HCT116 (cell line): ENCODE data around the gene ZNF775. TPM values are rescaled to one million over a fixed set of nuclear protein-coding genes. Genes with fewer than 3 reads are reported as not detected.

Experiments
- ATAC-seq: fragments of 200-7000 bp; cut with Tn5 transposase; 2 replicates; pipeline ENCODE4 v1.9.1; 2020; ENCODE audit warnings: mild to moderate bottlenecking, moderate library complexity
- BruUV-seq: library from RNA; stranded (reverse); fragments of 400-500 nt; replicated peaks from 2 replicates; lab custom pipeline; 2021; lab: Mats Ljungman, UMichigan
- CTCF ChIA-PET: fragments of 300-600 bp; sonication (Branson Sonifier 250); formaldehyde crosslinking; loops from one replicate; lab custom pipeline; 2021; ENCODE audit warnings: antibody characterized with exemption; lab: Charles Lee
- POLR2A ChIA-PET: fragments of 300-600, 350-600 bp; sonication (Branson Sonifier 250); formaldehyde crosslinking; loops from one replicate; lab custom pipeline; 2021; ENCODE audit warnings: antibody characterized with exemption; lab: Charles Lee
- RAD21 ChIA-PET, 2 experiments: fragments of 300-600 bp; sonication (Branson Sonifier 250); formaldehyde crosslinking; loops; one replicate each; lab custom pipeline; 2023; ENCODE audit warnings: low total read pairs in 2 of 2; ENCODE audit not compliant: uncharacterized antibody in 2 of 2, unreplicated experiment in 2 of 2, low non-redundant PET in 1 of 2; lab: Charles Lee
- DNase-seq: peaks from one replicate; pipeline ENCODE4 v3.0.0-alpha.2; 2010; ENCODE audit warnings: low read depth, low spot score
- H2AFZ ChIP-seq: fragments of 200-600 bp; shearing (Covaris generic), sonication (generic); 2 replicates; pipeline ENCODE4 v1.6.1; 2017; ENCODE audit warnings: low read depth, mixed run types, mixed read lengths, antibody characterized with exemption, low read length; ENCODE audit not compliant: poor library complexity, severe bottlenecking
- H3K27ac ChIP-seq: 2 replicates; pipeline ENCODE4 v1.5.1; 2012; ENCODE audit warnings: low read depth, low read length
- H3K27me3 ChIP-seq: fragments of 200-600 bp; sonication (generic); 2 replicates; pipeline ENCODE4 v1.6.1; 2016; ENCODE audit warnings: mixed run types, low read length, mixed read lengths; ENCODE audit not compliant: insufficient read depth
- H3K36me3 ChIP-seq, 2 experiments: fragments of 200-500 bp in 1 of 2; fragments of 200-600 bp in 1 of 2; sonication (Bioruptor generic) in 1 of 2; sonication (generic) in 1 of 2; 2 replicates each; pipeline versions ENCODE4 v1.5.1 to v1.6.1; 2014 to 2016; ENCODE audit warnings: low read length in 2 of 2, inconsistent platforms in 1 of 2, mixed read lengths in 1 of 2, mixed run types in 1 of 2; ENCODE audit not compliant: insufficient read depth in 2 of 2, control insufficient read depth in 1 of 2
- H3K4me1 ChIP-seq, 2 experiments: fragments of 200-600 bp in 1 of 2; sonication (generic) in 1 of 2; 2 replicates each; pipeline versions ENCODE4 v1.5.1 to v1.6.1; 2012 to 2017; ENCODE audit warnings: low read length in 2 of 2, inconsistent platforms in 1 of 2, mild to moderate bottlenecking in 1 of 2, mixed read lengths in 1 of 2, mixed run types in 1 of 2, moderate library complexity in 1 of 2; ENCODE audit not compliant: insufficient read depth in 2 of 2, control insufficient read depth in 1 of 2
- H3K4me2 ChIP-seq: fragments of 200-600 bp; sonication (generic); 2 replicates; pipeline ENCODE4 v1.6.1; 2017; ENCODE audit warnings: mixed run types, low read length, mixed read lengths
- H3K4me3 ChIP-seq, 2 experiments: fragments of 200-600 bp in 1 of 2; sonication (generic) in 1 of 2; replicated peaks in 1 of 2; 2 replicates each; pipeline ENCODE4 v1.5.1; 2011 to 2016; ENCODE audit warnings: low read length in 2 of 2, control low read depth in 1 of 2, low read depth in 1 of 2, mild to moderate bottlenecking in 1 of 2, mixed read lengths in 1 of 2, mixed run types in 1 of 2
- H3K79me2 ChIP-seq: fragments of 200-600 bp; sonication (generic); 2 replicates; pipeline ENCODE4 v1.6.1; 2017; ENCODE audit warnings: mild to moderate bottlenecking, mixed run types, low read length, moderate library complexity, mixed read lengths; ENCODE audit not compliant: insufficient read depth
- H3K9ac ChIP-seq: fragments of 200-600 bp; sonication (generic); 2 replicates; pipeline ENCODE4 v1.6.1; 2016; ENCODE audit warnings: low read length, mixed read lengths
- H3K9me2 ChIP-seq: fragments of 200-600 bp; sonication (generic), shearing (Covaris generic); 2 replicates; pipeline ENCODE4 v1.6.1; 2017; ENCODE audit warnings: mixed run types, mild to moderate bottlenecking, moderate library complexity; ENCODE audit not compliant: insufficient read depth
- H3K9me3 ChIP-seq, 2 experiments: fragments of 200-500 bp in 1 of 2; fragments of 200-600 bp in 1 of 2; sonication (Bioruptor generic) in 1 of 2; sonication (generic) in 1 of 2; 2 replicates each; pipeline ENCODE4 v1.6.1; 2014 to 2017; ENCODE audit warnings: low read length in 2 of 2, mixed read lengths in 2 of 2, inconsistent platforms in 1 of 2, low read depth in 1 of 2, mild to moderate bottlenecking in 1 of 2, mixed run types in 1 of 2, moderate library complexity in 1 of 2; ENCODE audit not compliant: control insufficient read depth in 1 of 2, insufficient read depth in 1 of 2
- H4K20me1 ChIP-seq: fragments of 200-600 bp; sonication (generic), shearing (Covaris generic); 2 replicates; pipeline ENCODE4 v1.6.1; 2017; ENCODE audit warnings: mixed run types, mild to moderate bottlenecking, moderate library complexity; ENCODE audit not compliant: insufficient read depth
- CEBPB ChIP-seq: IDR thresholded peaks from 2 replicates; pipeline ENCODE4 v1.6.1; 2012; ENCODE audit warnings: low read depth
- EGR1 ChIP-seq: IDR thresholded peaks from 2 replicates; pipeline ENCODE4 v1.6.1; 2012; ENCODE audit warnings: low read depth
- ELF1 ChIP-seq: IDR thresholded peaks from 2 replicates; pipeline ENCODE4 v1.6.1; 2012; ENCODE audit warnings: low read depth, borderline replicate concordance
- EZH2phosphoT487 ChIP-seq: fragments of 200-600 bp; IDR thresholded peaks from 2 replicates; pipeline ENCODE4 v1.6.1; 2018; ENCODE audit warnings: antibody characterized with exemption, borderline replicate concordance
- FOSL1 ChIP-seq: IDR thresholded peaks from 2 replicates; pipeline ENCODE4 v1.6.1; 2012; ENCODE audit warnings: low read depth
- JUND ChIP-seq: IDR thresholded peaks from 2 replicates; pipeline ENCODE4 v1.6.1; 2012
- MAX ChIP-seq: IDR thresholded peaks from 2 replicates; pipeline ENCODE4 v1.6.1; 2012
- POLR2A ChIP-seq: IDR thresholded peaks from 2 replicates; pipeline ENCODE4 v1.7.0; 2011; ENCODE audit warnings: borderline replicate concordance; ENCODE audit not compliant: insufficient read depth, insufficient read length; ENCODE audit errors: extremely low read depth
- POLR2AphosphoS5 ChIP-seq: IDR thresholded peaks from 2 replicates; pipeline ENCODE4 v1.6.1; 2011; ENCODE audit warnings: mild to moderate bottlenecking, low read depth, low read length, moderate library complexity
- RAD21 ChIP-seq: IDR thresholded peaks from 2 replicates; pipeline ENCODE4 v1.6.1; 2012; ENCODE audit warnings: low read depth, mild to moderate bottlenecking
- SIN3A ChIP-seq: IDR thresholded peaks from 2 replicates; pipeline ENCODE4 v1.6.1; 2012; ENCODE audit warnings: low read depth
- SP1 ChIP-seq: IDR thresholded peaks from 2 replicates; pipeline ENCODE4 v1.6.1; 2012; ENCODE audit warnings: low read depth
- SRF ChIP-seq: IDR thresholded peaks from 2 replicates; pipeline ENCODE4 v1.6.1; 2012; ENCODE audit warnings: low read depth
- TCF7L2 ChIP-seq: IDR thresholded peaks from 2 replicates; pipeline ENCODE4 v1.7.0; 2011; ENCODE audit warnings: borderline replicate concordance, inconsistent platforms; ENCODE audit not compliant: insufficient read depth, insufficient read length; ENCODE audit errors: extremely low read depth
- YY1 ChIP-seq: IDR thresholded peaks from 2 replicates; pipeline ENCODE4 v1.6.1; 2011; ENCODE audit warnings: low read length, low read depth, moderate library complexity, mild to moderate bottlenecking; ENCODE audit not compliant: insufficient replicate concordance; ENCODE audit errors: extremely low read depth
- ZFX ChIP-seq: fragments of 450-650 bp; IDR thresholded peaks from 2 replicates; pipeline ENCODE4 v1.6.1; 2017
- intact Hi-C: fragments of 100-400 bp; cut with micrococcal nuclease; formaldehyde crosslinking; loops from 2 replicates; pipeline ENCODE4 v1.10.0; 2022
- total RNA-seq: library from RNA; stranded (reverse); gene quantifications from one replicate; pipeline ENCODE4 v1.2.1, GENCODE V29; 2021; ENCODE audit not compliant: unreplicated experiment
- TF ChIP-seq, protein P1 (sequence below): IDR thresholded peaks from 2 replicates; pipeline ENCODE4 v1.6.1; 2011; ENCODE audit warnings: mild to moderate bottlenecking, low read length, moderate library complexity; ENCODE audit not compliant: insufficient replicate concordance; ENCODE audit errors: extremely low read depth

The ZNF775 gene
- total RNA-seq, 1 experiment from 2014 or later: 4.5 TPM

DNA sequence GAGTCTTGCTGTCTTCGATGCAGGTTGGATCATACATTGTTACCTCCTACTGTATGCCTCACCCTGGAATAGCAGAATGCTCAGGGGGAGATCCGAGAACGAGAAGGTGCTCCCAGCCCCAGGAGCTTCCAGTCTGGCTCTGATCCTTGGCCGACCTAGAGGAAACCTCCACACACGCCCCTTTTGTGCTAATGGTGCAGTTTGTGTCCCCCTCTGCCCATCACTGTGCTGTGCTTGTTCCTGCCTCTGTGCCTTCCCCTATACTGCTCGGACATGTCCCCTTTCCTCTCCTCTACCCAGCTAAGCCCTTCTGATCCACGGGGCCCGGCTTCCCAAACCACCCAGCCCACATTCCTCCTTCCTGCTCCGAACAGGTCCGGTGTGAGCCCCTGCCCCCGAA lies 32.5 kb downstream of the ZNF775 start:
- POLR2A ChIA-PET: no interaction called here
- H3K9me2 ChIP-seq: no peaks in the 10 kb centered on the region
- H3K27me3 ChIP-seq: no peaks in the 10 kb centered on the region
- no peak overlapping the region for H3K27ac ChIP-seq
- H3K4me2 ChIP-seq: no peak overlapping the region
- no peaks in the 10 kb centered on the region for H3K36me3 ChIP-seq
- H3K79me2 ChIP-seq: no peaks in the 10 kb centered on the region
- no peaks in the 10 kb centered on the region for H3K9me3 ChIP-seq
- intact Hi-C loops: no loop called here
- BruUV-seq: no TSS peak
- H3K4me3 ChIP-seq: no peak overlapping the region
- TF ChIP-seq SP1 (no peak), TCF7L2 (no peak), POLR2A (no peak), YY1 (no peak), POLR2AphosphoS5 (no peak), JUND (no peak), FOSL1 (no peak), RAD21 (no peak), EZH2phosphoT487 (no peak), ZFX (no peak), CEBPB (no peak), EGR1 (no peak), SRF (no peak), SIN3A (no peak), ELF1 (no peak), MAX (no peak)
- TF ChIP-seq, protein P1, sequence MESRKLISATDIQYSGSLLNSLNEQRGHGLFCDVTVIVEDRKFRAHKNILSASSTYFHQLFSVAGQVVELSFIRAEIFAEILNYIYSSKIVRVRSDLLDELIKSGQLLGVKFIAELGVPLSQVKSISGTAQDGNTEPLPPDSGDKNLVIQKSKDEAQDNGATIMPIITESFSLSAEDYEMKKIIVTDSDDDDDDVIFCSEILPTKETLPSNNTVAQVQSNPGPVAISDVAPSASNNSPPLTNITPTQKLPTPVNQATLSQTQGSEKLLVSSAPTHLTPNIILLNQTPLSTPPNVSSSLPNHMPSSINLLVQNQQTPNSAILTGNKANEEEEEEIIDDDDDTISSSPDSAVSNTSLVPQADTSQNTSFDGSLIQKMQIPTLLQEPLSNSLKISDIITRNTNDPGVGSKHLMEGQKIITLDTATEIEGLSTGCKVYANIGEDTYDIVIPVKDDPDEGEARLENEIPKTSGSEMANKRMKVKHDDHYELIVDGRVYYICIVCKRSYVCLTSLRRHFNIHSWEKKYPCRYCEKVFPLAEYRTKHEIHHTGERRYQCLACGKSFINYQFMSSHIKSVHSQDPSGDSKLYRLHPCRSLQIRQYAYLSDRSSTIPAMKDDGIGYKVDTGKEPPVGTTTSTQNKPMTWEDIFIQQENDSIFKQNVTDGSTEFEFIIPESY: no peak
- RAD21 ChIA-PET: no interaction called here
- no peak for ATAC-seq
- peaks cover 4 to 13% of the 10 kb centered on the region in 2 experiments; a peak in 2 of 4 replicates for H3K4me1 ChIP-seq
- H2AFZ ChIP-seq: no peak overlapping the region
- no peak for DNase-seq
- H3K9ac ChIP-seq: no peak overlapping the region
- CTCF ChIA-PET: no interaction called here
- H4K20me1 ChIP-seq: no peaks in the 10 kb centered on the region
